GM19193 (cell line): Measurements from ENCODE around the gene YJEFN3.
A peak's percentile ranks its signal among the peaks of the same experiment; 100 is the strongest.

Experiments
- POLR2A ChIP-seq: IDR thresholded peaks from 4 replicates; pipeline ENCODE4 v1.6.1; 2011; ENCODE audit not compliant: insufficient read depth, insufficient read length; ENCODE audit errors: extremely low read depth

YJEFN3 gene

DNA sequence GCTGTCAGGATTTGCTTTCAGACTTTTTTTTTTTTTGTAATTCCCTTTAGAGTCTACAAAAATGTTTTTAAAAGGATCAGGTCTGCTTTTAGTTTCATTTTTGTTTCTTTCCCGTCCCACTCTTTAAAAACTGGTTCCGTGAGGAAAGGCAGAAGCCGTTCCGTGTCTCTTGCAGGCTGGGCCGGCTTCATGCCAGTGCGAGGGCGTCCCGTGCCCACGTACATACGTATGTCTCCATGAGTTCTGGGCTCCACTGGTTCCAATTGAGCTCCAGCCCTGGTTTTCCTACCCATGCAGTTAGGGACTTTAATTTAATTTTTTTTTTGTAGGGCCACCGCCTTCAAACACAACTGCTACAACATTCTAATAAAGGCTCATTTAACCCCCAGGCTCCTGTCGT is 22.1 kb upstream of the YJEFN3 start:
- TF ChIP-seq POLR2A = no peak

GRCh38 chr19:19507354-19507753 is 21.4 kb upstream of the YJEFN3 start:
- TF ChIP-seq POLR2A = no peak

DNA sequence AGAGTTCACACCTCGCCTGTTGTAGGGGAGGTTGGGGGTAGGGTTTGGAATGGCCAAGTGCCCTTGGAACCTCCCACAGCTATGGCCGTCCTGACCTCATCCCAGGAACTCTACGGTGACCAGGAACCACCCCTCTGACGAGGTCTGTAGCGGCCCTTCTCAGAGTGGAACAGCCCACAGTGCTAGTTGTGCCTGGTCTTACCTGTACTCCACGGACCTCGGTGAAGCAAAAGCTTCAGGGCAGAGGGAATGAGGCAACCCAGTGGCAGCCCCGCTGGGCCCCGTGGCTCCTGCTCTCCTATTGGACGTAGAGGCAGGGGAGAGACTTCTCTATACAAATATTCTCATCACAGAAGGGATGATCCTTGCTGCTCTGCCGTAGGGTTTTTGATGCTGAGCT is 20.5 kb upstream of the YJEFN3 start:
- no peak for TF ChIP-seq POLR2A

GRCh38 chr19:19510432-19510831 is 18.3 kb upstream of the YJEFN3 start:
- no peak for TF ChIP-seq POLR2A

DNA sequence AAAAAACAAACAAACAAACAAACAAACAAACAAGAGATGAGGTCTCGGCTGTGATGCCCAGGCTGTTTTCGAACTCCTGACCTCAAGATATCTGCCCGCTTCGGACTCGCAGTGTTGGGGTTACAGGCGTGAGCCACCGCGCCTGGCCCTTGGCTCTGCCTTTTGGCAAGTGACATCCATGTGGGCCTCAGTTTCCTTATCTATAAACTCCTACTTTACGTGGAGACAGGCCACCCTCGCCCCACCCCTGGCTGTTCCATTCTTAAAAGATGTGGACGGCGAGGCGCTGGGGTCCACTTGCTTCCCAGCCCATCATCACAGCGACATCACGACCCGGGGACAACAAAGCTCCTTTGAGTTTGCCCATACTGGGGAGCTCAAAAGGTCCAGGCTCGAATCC is 15.0 kb upstream of the YJEFN3 start:
- no peak for TF ChIP-seq POLR2A

GRCh38 chr19:19514215-19514657 is 14.5 kb upstream of the YJEFN3 start:
- no peak for TF ChIP-seq POLR2A

DNA sequence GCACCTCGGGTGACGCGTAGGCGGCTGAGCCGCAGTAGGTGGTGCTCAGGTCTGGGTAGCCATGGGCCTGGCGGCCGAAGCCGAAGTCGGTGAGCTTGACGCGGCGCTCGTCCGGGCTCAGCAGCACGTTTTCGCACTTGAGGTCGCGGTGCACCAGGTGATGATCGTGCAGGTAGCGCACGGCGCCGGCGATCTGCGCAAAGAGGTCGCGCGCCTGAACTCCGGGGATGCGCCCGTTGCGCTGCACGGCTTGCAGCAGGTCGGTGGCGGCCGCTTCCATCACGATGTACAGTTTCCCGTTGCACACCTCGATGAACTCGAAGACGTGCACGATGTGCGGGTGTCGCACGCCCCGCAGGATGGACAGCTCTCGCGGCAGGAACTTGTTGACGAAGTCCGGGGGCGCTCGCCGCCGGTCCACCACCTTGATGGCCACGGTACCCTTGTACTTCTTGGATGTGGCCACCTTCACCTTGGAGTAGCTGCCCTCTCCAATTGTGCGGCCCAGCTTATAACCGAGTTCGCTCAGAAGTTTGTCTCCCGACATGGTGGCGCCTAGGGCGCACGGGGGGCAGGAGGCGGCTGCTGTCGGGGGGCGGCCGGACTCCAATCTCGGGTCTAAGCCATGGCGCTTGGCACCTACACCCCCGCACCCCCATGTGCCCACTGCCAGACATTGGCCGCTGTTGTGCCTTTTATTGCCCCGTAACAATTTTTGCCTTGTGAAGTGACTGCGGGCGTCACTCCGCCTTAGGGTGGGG is 13.7 kb upstream of the YJEFN3 start, which contains the start of gene TSSK6:
Gene TSSK6, minus strand, starts transcription at position 668 of the 761 bp plus-strand sequence. Its CDS starts 121 bp downstream, at position 547.
- TF ChIP-seq POLR2A = no peak

GRCh38 chr19:19515642-19516519 is 12.8 kb upstream of the YJEFN3 start, which contains the start of gene NDUFA13:
NDUFA13 (plus strand) TSS chr19:19516225; CDS start chr19:19516239, 14 bp downstream.
- TF ChIP-seq POLR2A = peak; percentile 91

- no peak for TF ChIP-seq POLR2A
These were observed 11.5 kb upstream of the YJEFN3 start for GRCh38 chr19:19517235-19517619.

DNA sequence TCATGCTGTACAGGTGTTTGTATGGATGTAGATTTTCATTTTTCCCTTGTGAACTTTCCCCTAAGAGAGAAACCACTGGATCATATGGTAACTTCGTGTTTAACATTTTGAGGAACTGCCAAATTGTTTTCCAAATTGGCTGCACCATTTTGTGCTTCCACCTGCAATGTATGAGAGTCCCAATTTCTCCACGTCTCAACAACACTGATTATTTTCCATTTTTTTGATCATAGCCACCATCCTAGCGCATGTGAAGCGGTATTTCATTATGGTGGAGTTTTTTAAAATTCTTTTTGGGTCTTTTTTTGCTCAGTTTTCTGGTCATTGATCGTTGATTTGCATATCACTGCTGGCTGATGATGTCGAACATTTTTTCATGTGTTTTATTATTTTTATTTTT is 7.7 kb upstream of the YJEFN3 start:
- no peak for TF ChIP-seq POLR2A

- no peak for TF ChIP-seq POLR2A
These were observed 5.5 kb upstream of the YJEFN3 start for GRCh38 chr19:19523177-19523576.

- no peak for TF ChIP-seq POLR2A
These were observed 4.7 kb upstream of the YJEFN3 start for GRCh38 chr19:19524053-19524452.

DNA sequence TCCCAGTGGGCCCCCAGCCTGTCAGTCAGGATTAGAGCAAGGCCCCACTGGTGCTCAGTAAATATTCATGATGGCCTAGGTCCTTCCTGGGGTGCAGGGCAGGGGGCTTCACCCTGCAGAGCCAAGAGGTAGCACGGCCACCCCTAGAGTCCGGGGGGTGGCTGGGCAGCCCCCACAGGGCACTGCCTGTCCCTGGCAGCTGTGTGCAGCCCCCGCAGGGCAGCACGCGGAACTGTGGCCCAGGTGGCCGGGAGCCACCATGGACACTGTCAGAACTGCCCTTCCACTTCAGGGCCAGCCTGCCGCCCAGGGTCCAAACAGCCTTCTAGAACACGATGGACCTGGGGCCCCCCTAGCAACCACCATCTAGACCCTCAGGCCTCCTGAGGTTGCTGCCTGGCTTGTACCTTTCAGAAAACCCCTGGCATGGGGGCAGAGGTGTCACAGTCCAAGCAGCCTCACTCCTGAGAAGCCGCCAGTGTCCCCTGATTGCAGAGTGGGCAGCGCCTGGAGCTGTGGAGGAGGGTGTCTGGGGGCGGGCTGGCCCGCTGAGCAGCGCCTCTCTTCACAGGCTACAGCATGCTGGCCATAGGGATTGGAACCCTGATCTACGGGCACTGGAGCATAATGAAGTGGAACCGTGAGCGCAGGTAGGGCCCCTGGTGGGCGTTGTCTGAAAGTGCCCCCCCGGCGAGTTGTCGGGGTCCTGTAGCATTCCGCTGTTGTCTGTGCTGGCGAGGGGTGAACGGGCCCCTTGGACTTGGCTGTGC is 2.9 kb upstream of the YJEFN3 start:
- no peak for TF ChIP-seq POLR2A

DNA sequence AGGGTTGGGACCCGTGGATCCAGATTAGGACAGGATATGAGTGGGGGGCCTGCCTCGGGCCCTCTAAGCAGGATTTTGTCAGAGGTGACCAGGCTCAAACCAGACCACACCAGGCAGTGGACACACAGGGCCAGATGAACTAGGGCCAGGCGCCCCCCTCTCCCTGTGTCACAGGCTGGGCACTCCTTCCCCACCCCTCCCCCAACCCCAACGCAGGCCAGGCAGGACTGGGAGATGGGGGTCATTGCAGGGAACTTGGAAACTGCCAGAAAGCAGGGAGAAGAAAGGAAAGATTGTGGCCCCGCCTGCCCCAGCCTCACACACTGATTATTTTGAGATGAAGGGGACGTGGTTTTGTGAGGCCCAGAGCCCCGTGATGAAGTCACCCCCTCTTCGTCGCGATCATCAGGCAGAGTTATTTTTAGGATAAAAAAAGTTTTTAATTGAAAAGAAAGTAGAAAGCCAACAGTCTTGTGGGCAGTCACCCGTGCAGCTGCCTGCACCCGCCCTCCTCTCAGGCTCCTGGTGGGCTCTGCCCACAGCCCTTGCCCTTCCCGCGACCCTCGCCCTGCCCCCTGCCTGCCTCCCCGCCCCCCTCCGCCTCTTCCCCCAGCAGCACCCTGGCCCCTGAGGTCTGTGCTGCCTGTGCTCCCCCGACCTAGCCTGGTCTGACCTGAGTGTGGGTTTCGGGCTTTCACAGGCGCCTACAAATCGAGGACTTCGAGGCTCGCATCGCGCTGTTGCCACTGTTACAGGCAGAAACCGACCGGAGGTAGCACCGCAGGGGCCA is 1.9 kb upstream of the YJEFN3 start:
- no peak for TF ChIP-seq POLR2A
